Lower lobe of right lung (tissue), 2 donors: ENCODE results near the gene SLC12A3. TPM values are rescaled to one million over a fixed set of nuclear protein-coding genes. Genes with fewer than 3 reads are reported as not detected.

Experiments
- ATAC-seq, 2 donors: fragments of 200-7000 bp; cut with Tn5 transposase; one replicate each; pipeline ENCODE4 v1.9.1; 2020 to 2022; ENCODE audit warnings: mild to moderate bottlenecking in 2 of 2, moderate library complexity in 2 of 2
- DNase-seq: peaks from one replicate; pipeline ENCODE4 v3.0.0-alpha.2; 2020
- H3K27ac ChIP-seq: fragments of 200-600 bp; one replicate; pipeline ENCODE4 v1.8.0; 2022
- H3K27me3 ChIP-seq: fragments of 200-600 bp; one replicate; pipeline ENCODE4 v1.8.0; 2022; ENCODE audit warnings: low read depth
- H3K36me3 ChIP-seq: fragments of 200-600 bp; one replicate; pipeline ENCODE4 v1.8.0; 2022; ENCODE audit warnings: mild to moderate bottlenecking
- H3K4me1 ChIP-seq: fragments of 200-600 bp; one replicate; pipeline ENCODE4 v1.8.0; 2022
- H3K4me3 ChIP-seq: fragments of 200-600 bp; one replicate; pipeline ENCODE4 v1.8.0; 2022; ENCODE audit warnings: mild to moderate bottlenecking
- H3K9me3 ChIP-seq: fragments of 200-600 bp; one replicate; pipeline ENCODE4 v1.8.0; 2022
- intact Hi-C: fragments of 100-400 bp; cut with DNase I; formaldehyde crosslinking; loops from one replicate; pipeline ENCODE4 v1.11.0; 2022
- total RNA-seq: library from RNA; stranded (reverse); fragmentation: NEBNext Ultra II Directional; extraction: Animal tissue kit (Norgen Biotek cat#: 25700); gene quantifications from one replicate; pipeline ENCODE4 v1.2.1, GENCODE V29; 2021
- TF ChIP-seq, protein P1 (sequence below): fragments of 200-600 bp; IDR thresholded peaks from one replicate; pipeline ENCODE4 v1.8.0; 2022; ENCODE audit warnings: antibody characterized with exemption, mild to moderate bottlenecking
- donor health status: DM: no; HTN: yes; CAD: no; lungs with severe emphysema.

SLC12A3 gene
- total RNA-seq, 1 donor from 2014 or later: not detected

DNA sequence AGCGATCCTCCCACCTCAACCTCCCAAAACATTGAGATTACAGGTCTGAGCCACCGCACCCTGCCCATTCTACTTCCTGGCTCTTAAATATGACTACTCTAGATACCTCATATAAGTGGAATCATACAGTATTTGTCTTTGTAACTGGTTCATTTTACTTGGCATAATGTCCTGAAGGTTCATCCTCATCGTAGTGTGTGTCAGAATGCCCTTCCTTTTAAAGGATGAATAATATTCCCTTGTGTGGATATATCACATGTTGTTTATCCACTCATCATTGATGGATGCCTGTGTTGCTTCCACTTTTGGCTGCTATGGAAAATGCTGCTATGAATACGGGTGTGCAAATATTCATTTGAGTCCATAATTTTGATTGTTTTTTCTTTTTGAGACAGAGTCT is 91.1 kb downstream of the SLC12A3 start:
- TF ChIP-seq, protein P1, sequence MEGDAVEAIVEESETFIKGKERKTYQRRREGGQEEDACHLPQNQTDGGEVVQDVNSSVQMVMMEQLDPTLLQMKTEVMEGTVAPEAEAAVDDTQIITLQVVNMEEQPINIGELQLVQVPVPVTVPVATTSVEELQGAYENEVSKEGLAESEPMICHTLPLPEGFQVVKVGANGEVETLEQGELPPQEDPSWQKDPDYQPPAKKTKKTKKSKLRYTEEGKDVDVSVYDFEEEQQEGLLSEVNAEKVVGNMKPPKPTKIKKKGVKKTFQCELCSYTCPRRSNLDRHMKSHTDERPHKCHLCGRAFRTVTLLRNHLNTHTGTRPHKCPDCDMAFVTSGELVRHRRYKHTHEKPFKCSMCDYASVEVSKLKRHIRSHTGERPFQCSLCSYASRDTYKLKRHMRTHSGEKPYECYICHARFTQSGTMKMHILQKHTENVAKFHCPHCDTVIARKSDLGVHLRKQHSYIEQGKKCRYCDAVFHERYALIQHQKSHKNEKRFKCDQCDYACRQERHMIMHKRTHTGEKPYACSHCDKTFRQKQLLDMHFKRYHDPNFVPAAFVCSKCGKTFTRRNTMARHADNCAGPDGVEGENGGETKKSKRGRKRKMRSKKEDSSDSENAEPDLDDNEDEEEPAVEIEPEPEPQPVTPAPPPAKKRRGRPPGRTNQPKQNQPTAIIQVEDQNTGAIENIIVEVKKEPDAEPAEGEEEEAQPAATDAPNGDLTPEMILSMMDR: no peak
- ATAC-seq (no peak), DNase-seq (no peak)
- Histone ChIP-seq H3K27me3 (no peaks in the 10 kb centered on the region), H3K9me3 (no peaks in the 10 kb centered on the region), H3K27ac (no peak overlapping the region), H3K36me3 (no peaks in the 10 kb centered on the region), H3K4me1 (peaks cover 20% of the 10 kb centered on the region), H3K4me3 (no peak overlapping the region)
- intact Hi-C loops: no loop called here

DNA sequence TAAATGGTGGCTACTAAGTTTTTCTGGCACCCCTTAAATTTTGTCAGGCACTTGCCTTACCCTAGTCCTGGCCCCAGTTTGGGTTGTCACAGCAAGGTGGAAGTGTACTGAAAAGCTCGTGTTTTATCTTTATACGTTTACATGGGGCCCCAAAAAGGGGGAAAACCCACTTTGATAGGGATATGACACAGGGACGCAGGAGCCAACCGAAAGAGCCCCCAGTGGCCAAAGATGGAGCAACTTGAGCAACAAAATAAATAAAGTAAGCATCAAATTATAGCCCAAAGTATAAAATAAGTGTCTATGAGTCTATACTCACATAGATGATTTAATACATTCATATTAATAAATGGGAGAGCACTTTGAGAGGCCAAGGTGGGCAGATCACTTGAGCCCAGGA is 91.7 kb downstream of the SLC12A3 start:
- TF ChIP-seq, protein P1: no peak
- peaks cover 20% of the 10 kb centered on the region for H3K4me1 ChIP-seq
- H3K27ac ChIP-seq: no peak overlapping the region
- no peaks in the 10 kb centered on the region for H3K36me3 ChIP-seq
- no peaks in the 10 kb centered on the region for H3K9me3 ChIP-seq
- DNase-seq: no peak
- intact Hi-C loops: no loop called here
- no peaks in the 10 kb centered on the region for H3K27me3 ChIP-seq
- no peak overlapping the region for H3K4me3 ChIP-seq
- ATAC-seq: no peak

DNA sequence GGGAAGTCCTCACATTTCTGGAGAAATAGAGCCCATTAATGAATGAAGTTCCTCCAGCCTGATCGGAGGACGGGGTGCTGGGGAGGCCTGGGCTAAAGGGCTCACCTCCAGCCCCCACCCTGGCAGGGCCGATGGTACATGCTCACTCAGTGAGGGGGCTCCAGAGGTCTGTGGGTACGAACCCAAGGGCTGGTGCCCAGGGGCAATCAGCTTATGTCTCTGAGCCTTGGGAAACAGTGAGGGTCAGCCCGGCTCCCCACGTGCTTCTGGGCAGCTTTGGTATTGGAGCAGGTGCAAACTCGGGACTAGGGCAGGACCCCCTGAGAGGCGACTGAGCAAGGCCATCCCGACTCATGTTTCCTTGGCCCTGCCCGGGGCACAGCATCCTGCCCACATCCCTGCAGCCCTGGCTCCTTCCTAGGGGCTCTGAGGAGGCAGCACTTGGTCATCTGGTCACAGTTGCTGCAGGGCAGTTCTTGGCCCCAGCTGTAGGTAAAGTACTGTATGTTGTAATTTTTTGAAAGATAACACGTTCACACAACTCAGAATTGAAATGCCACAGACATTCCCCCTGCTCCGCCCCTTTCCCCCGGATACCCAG is 95.8 kb downstream of the SLC12A3 start:
- Histone ChIP-seq H3K4me1 (peaks cover 44% of the 10 kb centered on the region), H3K27me3 (no peaks in the 10 kb centered on the region), H3K27ac (peak overlapping the region; percentile 11), H3K9me3 (no peaks in the 10 kb centered on the region), H3K36me3 (no peaks in the 10 kb centered on the region), H3K4me3 (no peak overlapping the region)
- no peak for ATAC-seq
- no peak for DNase-seq
- intact Hi-C loops: no loop called here
- TF ChIP-seq, protein P1: no peak

DNA sequence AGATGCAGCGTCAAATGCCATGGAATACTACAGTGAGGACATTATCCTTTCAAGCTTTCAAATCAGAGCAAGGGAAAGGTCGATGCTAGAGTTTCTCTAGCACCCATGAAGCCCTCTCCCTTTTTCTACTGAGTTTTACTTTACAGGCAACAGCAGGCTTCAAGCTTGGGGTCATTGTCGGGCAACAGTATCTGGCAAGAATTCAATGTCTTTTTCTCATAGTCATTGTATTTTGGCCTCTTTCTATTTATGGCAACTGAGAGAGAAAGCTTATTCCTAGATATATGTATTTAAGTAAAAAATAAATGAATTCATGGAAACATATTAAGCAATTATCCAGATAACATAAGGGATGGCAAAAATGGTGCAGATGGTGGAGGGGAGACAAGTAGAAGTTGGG is 96.4 kb downstream of the SLC12A3 start:
- Histone ChIP-seq H3K27me3 (no peaks in the 10 kb centered on the region), H3K4me3 (no peak overlapping the region), H3K9me3 (no peaks in the 10 kb centered on the region), H3K27ac (peak overlapping the region; percentile 62), H3K4me1 (peaks cover 50% of the 10 kb centered on the region), H3K36me3 (no peaks in the 10 kb centered on the region)
- DNase-seq: no peak
- intact Hi-C loops: no loop called here
- TF ChIP-seq, protein P1: no peak
- ATAC-seq: no peak

DNA sequence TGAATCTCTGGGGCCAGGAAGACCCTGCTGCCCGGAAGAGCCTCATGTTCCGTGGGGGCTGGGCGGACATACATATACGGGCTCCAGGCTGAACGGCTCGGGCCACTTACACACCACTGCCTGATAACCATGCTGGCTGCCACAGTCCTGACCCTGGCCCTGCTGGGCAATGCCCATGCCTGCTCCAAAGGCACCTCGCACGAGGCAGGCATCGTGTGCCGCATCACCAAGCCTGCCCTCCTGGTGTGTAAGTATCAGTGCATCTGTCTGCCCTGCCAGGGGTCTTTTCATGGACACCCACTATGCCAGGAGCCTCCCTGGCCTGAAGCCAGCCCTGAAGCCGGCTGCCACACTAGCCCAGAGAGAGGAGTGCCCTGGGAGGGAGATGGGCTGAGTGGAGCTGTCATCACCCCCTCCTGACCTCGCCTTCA is 96.9 kb downstream of the SLC12A3 start, which contains the start of gene CETP:
CETP (plus strand) TSS at position 100 of the 431 bp plus-strand sequence; CDS start at position 130, 30 bp downstream.
- Histone ChIP-seq H3K27me3 (no peaks in the 10 kb centered on the region), H3K4me3 (no peak within 1 kb of the TSS), H3K36me3 (no peaks in the 10 kb centered on the region), H3K4me1 (peaks cover 51% of the 10 kb centered on the region), H3K9me3 (no peaks in the 10 kb centered on the region), H3K27ac (peak within 1 kb of the TSS; percentile 62)
- no peak for ATAC-seq
- TF ChIP-seq, protein P1: no peak
- no peak for DNase-seq
- intact Hi-C loops: no loop called here
